Stimulated activated naive B cell treated with anti-CD40 and anti-IgM and Interleukin-4, amounts not matched to agents 10 μg/mL and 1 μg/mL and 100 μg/mL, for 72 hours (primary cell): ENCODE data around the gene FGFR2.

Source experiments
- ATAC-seq, 2 donors: fragments of 150-1000 bp; cut with Tn5 transposase; replicated peaks; 2 replicates each; pipeline ENCODE4 v1.10.0; 2021; ENCODE audit warnings: moderate library complexity in 1 of 2
- DNase-seq: peaks from one replicate; pipeline ENCODE4 v3.0.0; 2021
- H3K27ac Mint-ChIP-seq: one replicate; pipeline ENCODE4 v1.8.0; 2022; ENCODE audit warnings: mild to moderate bottlenecking, mixed read lengths
- H3K27me3 Mint-ChIP-seq, 2 donors: one replicate each; pipeline ENCODE4 v1.8.0; 2022; ENCODE audit warnings: mixed read lengths in 2 of 2
- H3K36me3 Mint-ChIP-seq, 2 donors: one replicate each; pipeline ENCODE4 v1.8.0; 2022; ENCODE audit warnings: mixed read lengths in 2 of 2, mild to moderate bottlenecking in 1 of 2
- H3K4me1 Mint-ChIP-seq, 2 donors: one replicate each; pipeline ENCODE4 v1.8.0; 2022; ENCODE audit warnings: mixed read lengths in 2 of 2, mild to moderate bottlenecking in 1 of 2
- H3K4me3 Mint-ChIP-seq, 2 donors: one replicate each; pipeline ENCODE4 v1.8.0; 2022; ENCODE audit warnings: mild to moderate bottlenecking in 2 of 2, mixed read lengths in 2 of 2, moderate library complexity in 1 of 2
- H3K9me3 Mint-ChIP-seq, 2 donors: one replicate each; pipeline ENCODE4 v1.8.0; 2022; ENCODE audit warnings: mixed read lengths in 2 of 2, mild to moderate bottlenecking in 1 of 2

The FGFR2 gene

GRCh38 chr10:121501796-121502195 is 96.4 kb downstream of the FGFR2 start:
- ATAC-seq (no peak), DNase-seq (no peak)
- Mint-ChIP-seq H3K36me3 (no peaks in the 10 kb centered on the region), H3K4me3 (no peak overlapping the region), H3K27me3 (no peaks in the 10 kb centered on the region), H3K27ac (no peak overlapping the region), H3K9me3 (no peaks in the 10 kb centered on the region), H3K4me1 (no peaks in the 10 kb centered on the region)

- H3K27ac Mint-ChIP-seq, result no peak overlapping the region
- no peaks in the 10 kb centered on the region for H3K4me1 Mint-ChIP-seq
- ATAC-seq, result no peak
- no peaks in the 10 kb centered on the region for H3K36me3 Mint-ChIP-seq
- DNase-seq, result no peak
- no peak overlapping the region for H3K4me3 Mint-ChIP-seq
- no peaks in the 10 kb centered on the region for H3K9me3 Mint-ChIP-seq
- H3K27me3 Mint-ChIP-seq, result no peaks in the 10 kb centered on the region
Observed at GRCh38 chr10:121500701-121501332, 97.4 kb downstream of the FGFR2 start.

GRCh38 chr10:121497513-121498470 is 100.5 kb downstream of the FGFR2 start:
- no peak overlapping the region for H3K4me3 Mint-ChIP-seq
- ATAC-seq (no peak), DNase-seq (no peak)
- peaks cover 0 to 7% of the 10 kb centered on the region in 2 donors for H3K9me3 Mint-ChIP-seq
- H3K36me3 Mint-ChIP-seq, result no peaks in the 10 kb centered on the region
- peaks cover 0 to 5% of the 10 kb centered on the region in 2 donors for H3K27me3 Mint-ChIP-seq
- H3K4me1 Mint-ChIP-seq, result no peaks in the 10 kb centered on the region
- no peak overlapping the region for H3K27ac Mint-ChIP-seq

- H3K36me3 Mint-ChIP-seq, result no peaks in the 10 kb centered on the region
- ATAC-seq (no peak), DNase-seq (no peak)
- H3K27me3 Mint-ChIP-seq, result peaks cover 0 to 5% of the 10 kb centered on the region in 2 donors
- peaks cover 1 to 7% of the 10 kb centered on the region in 2 donors for H3K9me3 Mint-ChIP-seq
- H3K27ac Mint-ChIP-seq, result no peak overlapping the region
- H3K4me3 Mint-ChIP-seq, result no peak overlapping the region
- H3K4me1 Mint-ChIP-seq, result no peaks in the 10 kb centered on the region
Observed at GRCh38 chr10:121495719-121496118, 102.5 kb downstream of the FGFR2 start.

- no peaks in the 10 kb centered on the region for H3K36me3 Mint-ChIP-seq
- ATAC-seq, result no peak
- H3K4me1 Mint-ChIP-seq, result no peaks in the 10 kb centered on the region
- H3K27ac Mint-ChIP-seq, result no peak overlapping the region
- no peak for DNase-seq
- no peak overlapping the region for H3K4me3 Mint-ChIP-seq
- H3K27me3 Mint-ChIP-seq, result peaks cover 0 to 5% of the 10 kb centered on the region in 2 donors
- peaks cover 5 to 10% of the 10 kb centered on the region in 2 donors for H3K9me3 Mint-ChIP-seq
Observed at GRCh38 chr10:121494296-121494695, 103.9 kb downstream of the FGFR2 start.

GRCh38 chr10:121493521-121493920 is 104.7 kb downstream of the FGFR2 start:
- no peaks in the 10 kb centered on the region for H3K36me3 Mint-ChIP-seq
- H3K27ac Mint-ChIP-seq, result no peak overlapping the region
- no peak for ATAC-seq
- no peak overlapping the region for H3K4me3 Mint-ChIP-seq
- no peak for DNase-seq
- H3K4me1 Mint-ChIP-seq, result no peaks in the 10 kb centered on the region
- peaks cover 0 to 5% of the 10 kb centered on the region in 2 donors for H3K27me3 Mint-ChIP-seq
- peaks cover 6 to 10% of the 10 kb centered on the region in 2 donors for H3K9me3 Mint-ChIP-seq

- peaks cover 6 to 10% of the 10 kb centered on the region in 2 donors for H3K9me3 Mint-ChIP-seq
- no peak overlapping the region for H3K27ac Mint-ChIP-seq
- peaks cover 0 to 5% of the 10 kb centered on the region in 2 donors for H3K27me3 Mint-ChIP-seq
- no peaks in the 10 kb centered on the region for H3K36me3 Mint-ChIP-seq
- no peak for DNase-seq
- no peak overlapping the region for H3K4me3 Mint-ChIP-seq
- no peak for ATAC-seq
- no peaks in the 10 kb centered on the region for H3K4me1 Mint-ChIP-seq
Observed at GRCh38 chr10:121490871-121491519, 107.2 kb downstream of the FGFR2 start.

- Mint-ChIP-seq H3K36me3 (no peaks in the 10 kb centered on the region), H3K27me3 (no peaks in the 10 kb centered on the region), H3K4me1 (no peaks in the 10 kb centered on the region), H3K4me3 (no peak overlapping the region), H3K9me3 (peaks cover 3 to 5% of the 10 kb centered on the region in 2 donors), H3K27ac (no peak overlapping the region)
- ATAC-seq (no peak), DNase-seq (no peak)
Observed at GRCh38 chr10:121485436-121486139, 112.7 kb downstream of the FGFR2 start.

- no peaks in the 10 kb centered on the region for H3K4me1 Mint-ChIP-seq
- peaks cover 2 to 4% of the 10 kb centered on the region in 2 donors for H3K9me3 Mint-ChIP-seq
- H3K27me3 Mint-ChIP-seq, result no peaks in the 10 kb centered on the region
- DNase-seq, result no peak
- no peaks in the 10 kb centered on the region for H3K36me3 Mint-ChIP-seq
- no peak overlapping the region for H3K27ac Mint-ChIP-seq
- no peak overlapping the region for H3K4me3 Mint-ChIP-seq
- ATAC-seq, result no peak
Observed at GRCh38 chr10:121484816-121485215, 113.4 kb downstream of the FGFR2 start.

GRCh38 chr10:121484401-121484800 is 113.8 kb downstream of the FGFR2 start:
- no peak overlapping the region for H3K4me3 Mint-ChIP-seq
- DNase-seq (no peak), ATAC-seq (no peak)
- no peaks in the 10 kb centered on the region for H3K27me3 Mint-ChIP-seq
- H3K36me3 Mint-ChIP-seq, result no peaks in the 10 kb centered on the region
- no peak overlapping the region for H3K27ac Mint-ChIP-seq
- H3K4me1 Mint-ChIP-seq, result no peaks in the 10 kb centered on the region
- peaks cover 0 to 2% of the 10 kb centered on the region in 2 donors for H3K9me3 Mint-ChIP-seq

GRCh38 chr10:121481180-121481579 is 117.1 kb downstream of the FGFR2 start:
- Mint-ChIP-seq H3K27me3 (no peaks in the 10 kb centered on the region), H3K27ac (no peak overlapping the region), H3K9me3 (peaks cover 0 to 3% of the 10 kb centered on the region in 2 donors), H3K4me1 (no peaks in the 10 kb centered on the region), H3K36me3 (no peaks in the 10 kb centered on the region), H3K4me3 (no peak overlapping the region)
- ATAC-seq (no peak), DNase-seq (no peak)

- Mint-ChIP-seq H3K4me3 (no peak overlapping the region), H3K9me3 (peaks cover 0 to 3% of the 10 kb centered on the region in 2 donors), H3K36me3 (no peaks in the 10 kb centered on the region), H3K4me1 (no peaks in the 10 kb centered on the region), H3K27ac (no peak overlapping the region), H3K27me3 (no peaks in the 10 kb centered on the region)
- DNase-seq, result no peak
- ATAC-seq, result no peak
Observed at GRCh38 chr10:121478556-121478955, 119.7 kb downstream of the FGFR2 start.

- no peaks in the 10 kb centered on the region for H3K36me3 Mint-ChIP-seq
- peaks cover 0 to 2% of the 10 kb centered on the region in 2 donors for H3K9me3 Mint-ChIP-seq
- H3K4me3 Mint-ChIP-seq, result no peak overlapping the region
- H3K4me1 Mint-ChIP-seq, result no peaks in the 10 kb centered on the region
- DNase-seq (no peak), ATAC-seq (no peak)
- no peaks in the 10 kb centered on the region for H3K27me3 Mint-ChIP-seq
- no peak overlapping the region for H3K27ac Mint-ChIP-seq
Observed at GRCh38 chr10:121469797-121470606, 128.2 kb downstream of the FGFR2 start.
